Frontal cortex (tissue), 4 donors: ENCODE results near the gene NINJ1. TPM values are rescaled to one million over a fixed set of nuclear protein-coding genes. Genes with fewer than 3 reads are reported as not detected.
A peak's percentile ranks its signal among the peaks of the same experiment; 100 is the strongest.
"Not testable (repeated sequence)": the region's sequence is repeated elsewhere in the genome, so short reads cannot be mapped to it uniquely, and the experiment has no call there.

Source experiments
- DNase-seq, 2 donors: peaks; one replicate each; pipeline ENCODE4 v3.0.0; 2012; ENCODE audit warnings: low spot score in 2 of 2
- FAIRE-seq: peaks from 2 replicates; lab custom pipeline; 2012; peaks lifted over from hg19 to GRCh38; lab: Jason Lieb, UNC
- total RNA-seq: library from RNA; depleted of rRNA; stranded (reverse); fragments of >200 nt; gene quantifications from one replicate; pipeline ENCODE4 v1.2.3, GENCODE V29; 2014
- donor health status: control.
- donor health status: control.
- donor health status: control.

The NINJ1 gene
- total RNA-seq, 1 donor from 2014 or later: 2.9 TPM

DNA sequence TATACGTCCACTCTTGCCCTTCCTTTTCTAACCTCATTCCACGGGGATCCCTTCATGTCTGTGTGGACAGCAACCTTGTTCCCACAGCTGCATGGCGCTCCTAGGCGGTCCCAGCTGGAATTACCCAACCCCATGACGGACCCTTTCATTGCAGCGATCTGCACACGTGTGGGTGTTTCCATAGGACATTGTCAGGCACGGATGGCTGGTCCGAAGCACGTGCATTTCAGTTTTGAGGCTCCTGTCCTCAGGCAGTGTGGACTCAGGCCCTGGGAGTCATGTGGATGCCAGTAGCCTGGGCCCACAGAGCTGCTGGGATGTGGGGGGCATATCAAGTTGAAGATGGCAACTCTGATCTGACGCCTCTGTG lies 23.1 kb downstream of the NINJ1 start:
- DNase-seq (no peak), FAIRE-seq (no peak)

DNA sequence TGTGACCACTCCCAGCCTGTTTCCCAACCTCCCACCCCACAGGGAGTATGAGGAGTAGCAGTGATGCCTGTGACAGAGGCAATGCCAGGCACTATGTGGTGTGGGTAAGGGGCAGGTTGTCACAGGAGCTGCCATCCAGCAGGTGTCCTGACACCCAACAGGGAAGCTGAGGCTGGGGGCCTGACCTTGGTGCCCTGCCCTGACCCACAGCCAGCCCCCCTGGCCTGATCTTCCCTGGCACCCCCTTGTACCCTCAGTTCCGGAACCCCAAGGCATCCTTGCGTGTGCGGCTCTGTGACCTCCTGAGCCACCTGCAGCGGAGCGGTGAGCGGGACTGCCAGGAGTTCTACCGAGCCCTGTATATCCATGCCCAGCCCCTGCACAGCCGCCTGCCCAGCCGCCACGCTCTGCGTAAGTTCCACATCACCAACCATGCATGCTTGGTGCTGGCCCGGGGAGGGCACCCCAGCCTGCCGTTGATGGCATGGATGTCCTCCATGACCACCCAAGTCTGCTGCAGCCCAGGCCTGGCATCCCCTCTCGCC lies 23.7 kb downstream of the NINJ1 start:
- no peak for DNase-seq

DNA sequence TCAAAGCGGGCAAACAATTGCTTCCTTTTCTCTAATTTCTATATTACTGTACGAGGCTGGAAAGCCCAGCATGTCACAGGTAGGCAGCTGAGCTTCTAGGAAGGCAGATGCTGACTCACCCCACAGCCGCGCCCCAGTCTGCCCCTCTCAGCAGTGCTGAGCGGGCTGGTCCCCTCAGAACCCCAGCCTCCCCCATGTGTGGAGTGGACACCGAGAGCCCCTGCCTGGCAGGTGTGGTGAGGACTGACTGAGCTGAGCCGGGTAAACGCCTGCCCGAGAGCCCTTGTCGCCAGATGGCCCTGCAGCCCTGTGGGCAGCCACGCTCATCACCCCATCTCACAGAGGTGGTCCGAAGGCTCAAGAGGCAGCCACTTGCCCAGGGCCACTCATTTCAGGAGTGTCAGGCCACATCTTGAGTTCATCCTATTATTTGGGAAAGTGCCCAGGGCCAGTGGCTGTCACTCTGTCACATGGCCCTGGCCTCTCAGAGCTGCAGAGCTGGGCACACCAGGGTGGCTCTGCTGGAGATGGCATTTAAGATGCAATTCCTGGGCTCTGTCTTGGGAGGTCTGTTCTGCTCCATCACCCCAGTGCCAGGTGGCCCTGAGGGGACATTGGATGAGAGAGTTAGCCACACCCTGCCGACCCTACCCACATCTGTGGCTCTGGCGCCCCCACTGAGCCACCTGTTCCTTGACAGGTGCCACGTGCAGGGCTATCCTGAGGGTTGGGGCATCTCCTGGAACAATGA lies 25.6 kb downstream of the NINJ1 start:
- no peak for DNase-seq

More for the DNA sequence above, 23.7 kb downstream of the NINJ1 start:
- FAIRE-seq: no peak

GRCh38 chr9:93107825-93108161 lies 26.3 kb downstream of the NINJ1 start:
- no peak for DNase-seq
- no peak for FAIRE-seq

More for the DNA sequence above, 25.6 kb downstream of the NINJ1 start:
- no peak for FAIRE-seq

DNA sequence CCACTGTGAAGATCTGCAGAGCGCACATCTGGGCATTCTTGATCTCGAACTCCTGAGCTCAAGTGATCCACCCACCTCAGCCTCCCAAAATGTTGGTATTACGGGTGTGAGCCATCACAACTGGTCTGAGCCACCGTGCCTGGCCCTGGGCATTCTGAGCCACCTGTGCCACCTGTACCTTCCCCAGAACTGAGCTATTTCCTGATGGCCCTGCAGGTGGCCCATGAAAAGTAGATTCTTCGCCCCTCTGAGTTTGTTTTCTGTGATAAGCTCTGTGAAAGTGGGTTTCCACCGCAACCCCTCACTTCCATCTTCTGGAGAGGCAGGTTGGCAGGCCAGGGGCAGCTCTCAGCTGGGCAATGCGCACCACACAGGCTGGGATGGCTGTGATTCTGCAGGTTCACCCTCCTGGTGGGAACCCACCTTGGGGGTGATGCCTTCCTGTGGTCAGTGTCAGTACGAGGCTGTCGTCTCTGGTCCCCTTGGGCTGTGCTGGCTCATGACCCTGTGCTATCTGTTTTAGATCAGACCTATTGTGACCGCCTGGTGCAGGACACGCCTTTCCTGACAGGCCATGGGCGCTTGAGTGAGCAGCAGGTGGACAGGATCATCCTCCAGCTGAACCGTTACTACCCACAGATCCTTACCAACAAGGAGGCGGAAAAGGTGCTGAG lies 26.8 kb downstream of the NINJ1 start:
- FAIRE-seq (no peak), DNase-seq (no peak)

DNA sequence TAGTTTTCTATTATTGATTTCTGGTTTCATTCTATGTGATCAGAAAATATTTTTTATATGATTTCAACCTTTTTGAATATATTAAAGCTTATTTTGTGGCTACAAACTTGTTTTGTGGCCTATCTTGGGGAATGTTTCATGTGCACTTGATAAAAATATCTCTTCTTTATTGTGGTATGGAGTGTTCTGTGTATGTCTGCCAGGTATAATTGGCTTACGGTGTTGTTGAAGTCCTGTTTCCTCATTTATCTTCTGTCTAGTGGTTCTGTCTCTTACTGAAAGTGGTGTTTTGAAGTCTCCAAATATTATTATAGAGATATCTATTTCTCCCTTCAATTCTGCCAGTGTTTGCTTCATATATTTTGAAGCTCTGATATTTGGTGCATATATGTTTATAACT lies 28.4 kb downstream of the NINJ1 start:
- no peak for DNase-seq
- no peak for FAIRE-seq

DNA sequence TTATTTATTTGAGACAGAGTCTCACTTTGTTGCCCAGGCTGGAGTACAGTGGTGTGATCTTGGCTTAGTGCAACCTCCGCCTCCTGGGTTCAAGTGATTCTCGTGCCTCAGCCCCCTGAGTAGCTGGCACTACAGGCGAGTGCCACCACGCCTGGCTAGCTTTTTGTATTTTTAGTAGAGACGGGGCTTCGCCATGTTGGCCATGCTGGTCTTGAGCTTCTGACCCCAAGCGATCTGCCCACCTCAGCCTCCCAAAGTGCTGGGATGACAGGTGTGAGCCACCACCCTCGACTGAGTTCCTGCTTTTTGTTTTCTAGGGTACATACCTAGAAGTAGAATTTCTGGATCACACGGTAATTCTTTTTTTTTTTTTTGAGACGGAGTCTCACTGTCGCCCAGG lies 33.0 kb downstream of the NINJ1 start:
- DNase-seq, FAIRE-seq: not testable (repeated sequence)

- DNase-seq (no peak), FAIRE-seq (no peak)
Measured at GRCh38 chr9:93100276-93100636, 33.8 kb downstream of the NINJ1 start.

DNA sequence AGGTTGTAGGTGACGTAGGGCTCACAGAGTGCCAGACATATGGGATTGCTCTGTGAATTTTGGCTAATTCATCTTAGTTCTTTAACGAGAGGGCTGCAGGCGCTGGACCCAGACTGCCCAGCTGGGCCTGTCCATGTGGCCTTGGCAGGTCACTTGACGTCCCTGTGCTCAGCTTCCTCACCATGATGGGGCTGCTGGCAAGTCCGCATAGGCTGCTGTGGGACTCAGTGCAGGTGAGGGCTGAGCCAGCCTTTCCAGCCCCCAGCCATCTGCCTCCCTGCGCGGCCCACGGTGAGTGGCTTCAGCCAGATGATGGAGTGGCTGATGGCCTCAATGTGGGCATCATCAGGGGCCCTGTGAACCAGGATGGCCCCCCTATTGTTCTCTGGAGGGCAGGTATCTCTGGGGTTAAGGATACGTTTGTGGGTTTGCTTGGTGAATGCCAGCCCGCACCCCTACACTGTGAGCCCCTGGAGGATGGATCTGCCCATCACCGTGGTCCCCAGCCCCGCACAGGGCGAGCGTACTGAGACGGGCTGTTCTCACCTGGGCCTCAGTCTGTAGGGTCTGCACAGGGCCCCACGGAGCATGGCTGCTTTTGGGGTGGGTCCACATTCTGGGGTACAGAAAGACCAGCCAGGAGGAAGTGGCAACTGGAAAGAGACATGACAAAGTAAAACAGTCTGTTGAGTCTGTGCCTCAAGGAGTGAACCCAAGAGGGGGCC lies 34.3 kb downstream of the NINJ1 start:
- DNase-seq (no peak), FAIRE-seq (no peak)

- DNase-seq: peak; percentile 56 to 86
- FAIRE-seq: no peak
Measured at GRCh38 chr9:93098236-93098946, 35.7 kb downstream of the NINJ1 start.

DNA sequence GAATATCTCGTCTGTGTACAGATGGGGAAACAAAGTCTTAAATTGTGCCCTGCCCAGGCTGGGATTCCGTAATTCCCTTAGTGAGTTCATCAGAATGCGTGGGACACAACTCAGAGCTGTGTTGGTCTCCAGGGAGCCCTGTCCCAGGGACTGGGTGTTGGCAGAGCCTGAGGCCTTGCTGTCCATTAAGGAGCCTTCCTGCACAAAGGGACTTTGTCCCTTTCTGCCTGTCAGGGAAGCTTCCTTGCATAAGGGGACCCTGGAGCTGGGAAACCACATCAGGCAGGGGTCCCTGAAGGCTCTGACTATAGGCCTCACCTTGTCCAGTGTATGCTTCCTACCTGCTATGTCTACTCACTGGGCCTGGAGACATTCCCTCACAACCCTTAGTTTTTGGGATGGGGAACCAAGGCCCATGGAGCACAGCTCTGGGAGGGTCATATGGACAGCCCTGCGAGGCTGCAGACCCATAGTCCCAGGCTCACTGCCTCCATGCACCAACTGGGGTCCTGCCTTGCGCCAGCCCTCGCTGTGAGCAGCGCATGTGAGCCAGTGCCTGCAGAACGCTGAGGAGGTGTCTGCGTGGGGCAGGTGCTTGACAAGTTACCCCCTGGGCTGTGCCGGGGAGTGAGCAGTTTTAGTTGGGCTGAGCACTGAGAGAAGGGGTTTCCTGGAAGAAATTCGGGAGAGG lies 36.4 kb downstream of the NINJ1 start:
- DNase-seq (peak in 1 of 2 donors; percentile 52), FAIRE-seq (no peak)

- FAIRE-seq: no peak
Measured at GRCh38 chr9:93096811-93097382, 37.2 kb downstream of the NINJ1 start.

GRCh38 chr9:93096131-93096802 lies 37.8 kb downstream of the NINJ1 start, which contains the start of gene CARD19:
Gene CARD19, plus strand, starts transcription at chr9:93096217. Its CDS starts 129 bp downstream, at chr9:93096346.
- DNase-seq: peak; percentile 53 to 54
- FAIRE-seq: no peak

More at GRCh38 chr9:93096811-93097382, 37.2 kb downstream of the NINJ1 start:
- no peak for DNase-seq

GRCh38 chr9:93095205-93096130 lies 38.6 kb downstream of the NINJ1 start:
- peak; percentile 98 for DNase-seq
- no peak for FAIRE-seq

DNA sequence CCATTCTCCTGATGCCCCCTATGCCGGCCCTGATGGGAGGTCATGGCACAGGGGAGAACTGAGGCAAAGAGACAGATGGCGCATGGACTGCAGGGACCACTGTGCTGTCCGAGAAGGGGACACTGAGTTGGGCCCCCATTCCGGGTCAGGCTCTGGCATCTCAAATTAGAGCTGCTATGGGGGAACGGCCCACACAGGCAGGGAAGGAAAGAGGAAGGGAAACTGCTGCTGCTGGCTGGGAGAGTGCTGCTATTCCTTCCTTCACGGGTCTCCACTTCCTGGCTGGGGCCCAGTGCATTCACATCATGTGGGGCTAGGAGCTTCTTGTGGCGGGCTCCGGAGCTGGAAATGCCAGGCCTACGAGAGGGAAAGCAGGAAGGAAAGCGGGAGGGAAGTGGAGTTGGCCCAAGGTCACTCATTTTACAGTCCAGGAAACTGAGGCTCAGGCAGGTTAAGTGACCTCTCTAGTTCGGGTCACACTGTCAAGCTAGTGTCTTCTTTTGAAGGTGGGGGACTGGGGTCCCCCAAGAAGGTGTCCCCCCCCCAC lies 39.3 kb downstream of the NINJ1 start:
- FAIRE-seq (no peak), DNase-seq (no peak)

DNA sequence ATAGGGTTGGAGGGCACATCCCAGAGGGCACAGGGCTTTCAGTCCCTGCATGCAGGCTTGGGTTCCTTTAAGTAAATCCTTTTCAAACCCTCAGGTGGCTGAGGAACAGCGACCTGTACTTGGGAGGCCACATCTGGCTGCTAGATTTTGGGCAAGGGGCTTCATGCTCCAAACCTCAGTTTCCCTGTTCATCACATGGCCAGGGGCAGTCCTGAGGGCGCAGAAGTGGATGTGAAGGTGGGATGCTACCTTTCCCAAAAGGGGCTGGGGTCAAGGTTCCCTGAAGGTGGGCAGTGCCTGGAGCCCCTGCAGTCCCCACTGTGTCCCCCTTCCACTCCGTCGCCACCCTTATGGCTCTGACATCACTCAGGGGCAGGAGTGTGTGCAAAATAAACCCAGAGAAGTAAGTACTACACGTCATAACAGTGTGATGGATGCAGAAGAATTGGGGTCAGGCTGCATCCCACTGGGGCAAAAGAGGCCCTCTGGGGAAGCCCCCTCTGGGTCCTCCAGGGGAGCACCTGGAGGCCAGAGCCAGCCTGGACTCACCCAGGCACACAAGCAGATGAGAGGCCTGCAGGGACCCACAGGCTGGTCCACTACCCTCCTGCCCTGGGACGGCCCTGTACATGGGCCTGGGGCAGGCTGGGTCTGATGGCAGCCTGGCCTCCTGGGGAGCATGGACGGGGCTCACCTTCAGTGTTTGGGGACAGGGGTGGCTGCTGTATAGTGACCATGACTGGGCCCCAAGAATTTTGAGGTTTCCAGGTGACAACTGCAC lies 40.0 kb downstream of the NINJ1 start:
- no peak for DNase-seq

More for the DNA sequence above, 40.0 kb downstream of the NINJ1 start:
- no peak for FAIRE-seq
